ENCODE measurements around the gene CCDC32.
A peak's percentile ranks its signal among the peaks of the same experiment; 100 is the strongest.

CCDC32 gene

GRCh38 chr15:40511472-40512133 is 53.2 kb downstream of the CCDC32 start:
- no peak for DNase-seq

GRCh38 chr15:40511093-40511471 is 53.8 kb downstream of the CCDC32 start:
- DNase-seq, result no peak

- DNase-seq, result no peak
Observed at GRCh38 chr15:40510201-40510600, 54.6 kb downstream of the CCDC32 start.

DNA sequence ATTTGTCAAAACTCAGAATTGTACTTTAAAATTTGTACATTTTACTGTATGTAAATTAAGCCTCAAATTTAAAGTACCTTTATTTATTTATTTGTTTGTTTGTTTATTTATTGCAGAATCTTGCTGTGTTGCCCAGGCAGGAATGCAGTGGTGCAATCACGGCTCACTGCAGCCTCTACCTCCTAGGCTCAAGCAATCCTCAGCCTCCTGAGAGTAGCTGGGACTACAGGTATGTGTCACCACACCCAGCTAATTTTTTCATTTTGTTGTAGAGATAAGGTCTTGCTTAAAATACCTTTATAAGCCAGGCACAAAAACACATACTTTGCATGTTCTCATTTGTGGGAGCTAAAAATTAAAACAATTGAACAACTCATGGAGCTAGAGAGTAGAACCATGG is 56.6 kb downstream of the CCDC32 start:
- no peak for DNase-seq

DNA sequence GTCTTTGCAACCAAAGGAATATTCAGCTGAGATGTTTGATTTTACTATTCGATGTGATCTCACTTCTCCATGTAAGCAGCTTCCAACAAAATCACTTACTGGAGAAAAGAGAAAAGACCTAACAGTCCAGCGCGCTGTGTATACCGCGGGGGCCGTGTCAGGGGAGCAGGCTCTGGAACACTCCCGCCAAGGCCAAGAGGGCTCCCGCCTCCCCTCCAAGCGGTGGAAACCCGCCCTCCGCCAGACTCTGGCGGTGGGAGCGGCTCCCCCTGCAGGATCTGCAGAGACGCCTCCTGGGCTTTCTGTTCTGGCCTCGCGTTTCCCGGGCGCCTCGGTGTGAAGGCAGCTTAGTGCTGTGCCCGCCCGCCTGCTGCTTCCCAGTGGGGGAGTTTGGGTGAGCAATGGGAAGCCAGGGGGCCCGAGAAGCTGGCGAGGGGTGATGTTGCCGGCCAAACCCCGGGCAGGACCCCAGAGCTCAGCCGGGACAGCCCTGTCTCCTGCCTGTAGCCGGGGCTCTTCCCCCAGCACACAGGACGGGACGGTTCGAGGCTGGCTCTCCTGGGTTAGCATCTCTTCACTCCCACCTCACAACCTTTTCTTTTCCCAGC is 57.8 kb downstream of the CCDC32 start:
- DNase-seq, result peak; percentile 49
